Neural progenitor cell (in vitro differentiated cells): ENCODE measurements around the gene UNC5B. TPM values are rescaled to one million over a fixed set of nuclear protein-coding genes. Genes with fewer than 3 reads are reported as not detected.
A peak's percentile ranks its signal among the peaks of the same experiment; 100 is the strongest.

Experiments used
- DNase-seq: peaks from one replicate; pipeline ENCODE4 v3.0.0-alpha.2; 2016; ENCODE audit warnings: low spot score
- H2AFZ ChIP-seq: fragments of 200-600 bp; sonication (generic); replicated peaks from 2 replicates; pipeline ENCODE4 v1.6.1; 2016; ENCODE audit warnings: antibody characterized with exemption
- H3F3A ChIP-seq: fragments of 200-600 bp; sonication (generic); 2 replicates; pipeline ENCODE4 v1.6.1; 2016; ENCODE audit warnings: antibody characterized with exemption, low read depth
- H3K27ac ChIP-seq: fragments of 200-600 bp; sonication (generic); 2 replicates; pipeline ENCODE4 v1.5.1; 2016; ENCODE audit warnings: mild to moderate bottlenecking
- H3K27me3 ChIP-seq: fragments of 200-600 bp; sonication (generic); 2 replicates; pipeline ENCODE4 v1.6.1; 2016; ENCODE audit warnings: mild to moderate bottlenecking, moderate library complexity
- H3K36me3 ChIP-seq: fragments of 200-600 bp; sonication (generic); 2 replicates; pipeline ENCODE4 v1.5.1; 2016
- H3K4me1 ChIP-seq: fragments of 200-600 bp; sonication (generic); 2 replicates; pipeline ENCODE4 v1.6.1; 2016; ENCODE audit warnings: mixed run types
- H3K4me2 ChIP-seq: fragments of 200-600 bp; sonication (generic); 2 replicates; pipeline ENCODE4 v1.6.1; 2016
- H3K4me3 ChIP-seq: fragments of 200-600 bp; sonication (generic); 2 replicates; pipeline ENCODE4 v1.5.1; 2016
- H3K79me2 ChIP-seq: fragments of 200-600 bp; sonication (generic); 2 replicates; pipeline ENCODE4 v1.6.1; 2016; ENCODE audit warnings: low read depth
- H3K9ac ChIP-seq: fragments of 200-600 bp; sonication (generic); 2 replicates; pipeline ENCODE4 v1.6.1; 2016
- H3K9me3 ChIP-seq: fragments of 200-600 bp; sonication (generic); 2 replicates; pipeline ENCODE4 v1.5.1; 2016; ENCODE audit warnings: low read depth
- H4K20me1 ChIP-seq: fragments of 200-600 bp; sonication (generic); 2 replicates; pipeline ENCODE4 v1.6.1; 2016; ENCODE audit warnings: low read depth
- H3K27ac Mint-ChIP-seq: 3 replicates; pipeline ENCODE4 v1.8.0; 2021; ENCODE audit warnings: mixed read lengths
- H3K27me3 Mint-ChIP-seq: 2 replicates; pipeline ENCODE4 v1.8.0; 2022; ENCODE audit warnings: low read depth, mild to moderate bottlenecking, inconsistent platforms, moderate library complexity, mixed read lengths; ENCODE audit not compliant: insufficient read depth
- H3K36me3 Mint-ChIP-seq: 3 replicates; pipeline ENCODE4 v1.8.0; 2021; ENCODE audit warnings: mixed read lengths
- H3K4me1 Mint-ChIP-seq: 3 replicates; pipeline ENCODE4 v1.8.0; 2021; ENCODE audit warnings: mixed read lengths
- H3K4me3 Mint-ChIP-seq: 3 replicates; pipeline ENCODE4 v1.8.0; 2021; ENCODE audit warnings: mild to moderate bottlenecking, moderate library complexity, mixed read lengths
- H3K9me3 Mint-ChIP-seq: 3 replicates; pipeline ENCODE4 v1.8.0; 2020; ENCODE audit warnings: mixed read lengths
- EZH2 ChIP-seq: fragments of 200-600 bp; sonication (generic); IDR thresholded peaks from 2 replicates; pipeline ENCODE4 v1.6.1; 2017; ENCODE audit warnings: antibody characterized with exemption, mild to moderate bottlenecking, moderate library complexity
- EZH2phosphoT487 ChIP-seq: fragments of 200-600 bp; sonication (generic); IDR thresholded peaks from 2 replicates; pipeline ENCODE4 v1.6.1; 2017; ENCODE audit warnings: antibody characterized with exemption
- total RNA-seq: library from RNA; depleted of rRNA; stranded (reverse); fragments of >200 nt; gene quantifications from 2 replicates; pipeline ENCODE4 v1.2.3, GENCODE V29; 2015; ENCODE audit warnings: low replicate concordance
- TF ChIP-seq, protein P1 (sequence below): fragments of 200-600 bp; sonication (generic); IDR thresholded peaks from 2 replicates; pipeline ENCODE4 v1.5.1; 2017; ENCODE audit warnings: antibody characterized with exemption, mild to moderate bottlenecking

The UNC5B gene
- total RNA-seq, 1 donor from 2014 or later: 3.3 TPM

DNA sequence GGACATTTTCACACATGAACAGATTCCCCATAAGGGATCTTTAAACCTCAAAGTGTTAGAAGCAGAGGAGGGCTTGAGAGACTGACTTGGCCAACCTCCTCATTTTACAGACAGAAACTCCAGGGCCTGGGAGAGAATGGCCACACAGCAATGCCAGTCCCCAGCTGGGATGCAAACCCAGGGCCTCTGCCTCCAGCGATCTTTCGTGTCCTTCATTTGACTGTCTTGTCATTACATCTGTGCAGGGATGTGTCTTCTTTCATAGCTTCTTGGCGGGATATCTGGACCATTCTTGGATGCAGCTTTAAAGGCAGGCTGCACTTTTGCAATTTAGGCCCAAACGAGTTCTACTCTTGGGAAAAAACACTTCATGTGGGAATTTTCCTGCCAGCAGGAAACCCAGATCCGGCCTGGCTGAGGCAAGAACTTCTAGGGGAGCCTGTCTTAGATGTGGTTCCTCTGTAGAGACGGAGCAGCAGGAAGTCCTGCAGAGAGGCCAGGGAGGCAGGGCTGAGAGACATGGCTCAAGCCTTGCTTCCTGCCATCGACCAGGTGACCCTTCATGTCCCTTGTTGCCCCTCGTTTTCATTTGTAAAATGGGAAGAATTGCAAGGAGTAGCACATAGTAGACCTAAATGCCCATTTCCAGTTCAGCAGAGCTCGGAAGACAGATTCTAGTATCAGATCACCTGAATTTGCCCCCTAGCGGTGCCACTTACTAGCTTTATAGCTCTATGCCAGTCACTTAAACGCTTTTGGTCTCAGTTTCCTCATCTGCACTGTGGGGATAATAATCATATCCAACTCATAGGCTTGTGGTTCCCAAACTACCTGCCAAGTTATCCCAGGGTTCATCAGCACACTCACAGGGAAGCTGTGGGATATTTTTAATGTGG, 62.8 kb downstream of the UNC5B start:
- no peak overlapping the region for H3K4me3 ChIP-seq
- no peak overlapping the region for H2AFZ ChIP-seq
- H3K4me2 ChIP-seq: no peak overlapping the region
- TF ChIP-seq, protein P1, sequence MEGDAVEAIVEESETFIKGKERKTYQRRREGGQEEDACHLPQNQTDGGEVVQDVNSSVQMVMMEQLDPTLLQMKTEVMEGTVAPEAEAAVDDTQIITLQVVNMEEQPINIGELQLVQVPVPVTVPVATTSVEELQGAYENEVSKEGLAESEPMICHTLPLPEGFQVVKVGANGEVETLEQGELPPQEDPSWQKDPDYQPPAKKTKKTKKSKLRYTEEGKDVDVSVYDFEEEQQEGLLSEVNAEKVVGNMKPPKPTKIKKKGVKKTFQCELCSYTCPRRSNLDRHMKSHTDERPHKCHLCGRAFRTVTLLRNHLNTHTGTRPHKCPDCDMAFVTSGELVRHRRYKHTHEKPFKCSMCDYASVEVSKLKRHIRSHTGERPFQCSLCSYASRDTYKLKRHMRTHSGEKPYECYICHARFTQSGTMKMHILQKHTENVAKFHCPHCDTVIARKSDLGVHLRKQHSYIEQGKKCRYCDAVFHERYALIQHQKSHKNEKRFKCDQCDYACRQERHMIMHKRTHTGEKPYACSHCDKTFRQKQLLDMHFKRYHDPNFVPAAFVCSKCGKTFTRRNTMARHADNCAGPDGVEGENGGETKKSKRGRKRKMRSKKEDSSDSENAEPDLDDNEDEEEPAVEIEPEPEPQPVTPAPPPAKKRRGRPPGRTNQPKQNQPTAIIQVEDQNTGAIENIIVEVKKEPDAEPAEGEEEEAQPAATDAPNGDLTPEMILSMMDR: no peak
- TF ChIP-seq EZH2phosphoT487: no peak
- TF ChIP-seq EZH2: no peak
- no peaks in the 10 kb centered on the region for H4K20me1 ChIP-seq
- no peaks in the 10 kb centered on the region for H3F3A ChIP-seq
- Mint-ChIP-seq H3K4me1 (peaks cover 42% of the 10 kb centered on the region), H3K27me3 (peaks cover 9% of the 10 kb centered on the region), H3K4me3 (no peak overlapping the region), H3K9me3 (no peaks in the 10 kb centered on the region), H3K27ac (no peak overlapping the region), H3K36me3 (no peaks in the 10 kb centered on the region)
- no peaks in the 10 kb centered on the region for H3K36me3 ChIP-seq
- peaks cover 21% of the 10 kb centered on the region for H3K4me1 ChIP-seq
- no peak overlapping the region for H3K27ac ChIP-seq
- no peaks in the 10 kb centered on the region for H3K27me3 ChIP-seq
- no peaks in the 10 kb centered on the region for H3K9me3 ChIP-seq
- H3K79me2 ChIP-seq: no peaks in the 10 kb centered on the region
- H3K9ac ChIP-seq: no peak overlapping the region
- DNase-seq: no peak

DNA sequence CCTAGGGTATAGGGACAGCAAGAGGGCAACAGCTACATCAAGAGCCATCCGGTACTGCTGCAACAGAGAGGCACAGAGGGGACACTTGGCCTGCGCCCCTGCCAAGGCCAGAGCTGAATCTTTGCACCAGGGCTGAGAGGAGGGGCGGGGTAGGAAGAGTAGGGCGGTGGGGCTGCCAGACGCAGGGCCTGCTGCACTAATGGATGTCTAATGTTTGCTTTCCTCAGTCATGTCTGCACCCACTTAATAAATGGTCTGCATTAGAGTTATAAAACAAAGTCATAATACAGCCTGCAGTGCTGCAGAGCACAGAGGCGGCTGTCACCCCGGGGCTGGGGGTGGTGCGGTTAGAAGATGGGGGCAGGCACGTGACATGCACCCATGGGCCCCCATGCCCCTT, 64.5 kb downstream of the UNC5B start:
- no peak overlapping the region for H2AFZ ChIP-seq
- no peaks in the 10 kb centered on the region for H4K20me1 ChIP-seq
- DNase-seq: no peak
- Mint-ChIP-seq H3K36me3 (no peaks in the 10 kb centered on the region), H3K4me1 (peaks cover 33% of the 10 kb centered on the region), H3K27ac (no peak overlapping the region), H3K9me3 (no peaks in the 10 kb centered on the region), H3K4me3 (no peak overlapping the region), H3K27me3 (peaks cover 12% of the 10 kb centered on the region)
- no peaks in the 10 kb centered on the region for H3F3A ChIP-seq
- H3K4me1 ChIP-seq: peaks cover 21% of the 10 kb centered on the region
- H3K9me3 ChIP-seq: no peaks in the 10 kb centered on the region
- no peaks in the 10 kb centered on the region for H3K36me3 ChIP-seq
- no peak overlapping the region for H3K27ac ChIP-seq
- H3K27me3 ChIP-seq: no peaks in the 10 kb centered on the region
- no peaks in the 10 kb centered on the region for H3K79me2 ChIP-seq
- H3K4me2 ChIP-seq: no peak overlapping the region
- TF ChIP-seq EZH2 (no peak), EZH2phosphoT487 (no peak)
- TF ChIP-seq, protein P1: no peak
- no peak overlapping the region for H3K4me3 ChIP-seq
- H3K9ac ChIP-seq: no peak overlapping the region

DNA sequence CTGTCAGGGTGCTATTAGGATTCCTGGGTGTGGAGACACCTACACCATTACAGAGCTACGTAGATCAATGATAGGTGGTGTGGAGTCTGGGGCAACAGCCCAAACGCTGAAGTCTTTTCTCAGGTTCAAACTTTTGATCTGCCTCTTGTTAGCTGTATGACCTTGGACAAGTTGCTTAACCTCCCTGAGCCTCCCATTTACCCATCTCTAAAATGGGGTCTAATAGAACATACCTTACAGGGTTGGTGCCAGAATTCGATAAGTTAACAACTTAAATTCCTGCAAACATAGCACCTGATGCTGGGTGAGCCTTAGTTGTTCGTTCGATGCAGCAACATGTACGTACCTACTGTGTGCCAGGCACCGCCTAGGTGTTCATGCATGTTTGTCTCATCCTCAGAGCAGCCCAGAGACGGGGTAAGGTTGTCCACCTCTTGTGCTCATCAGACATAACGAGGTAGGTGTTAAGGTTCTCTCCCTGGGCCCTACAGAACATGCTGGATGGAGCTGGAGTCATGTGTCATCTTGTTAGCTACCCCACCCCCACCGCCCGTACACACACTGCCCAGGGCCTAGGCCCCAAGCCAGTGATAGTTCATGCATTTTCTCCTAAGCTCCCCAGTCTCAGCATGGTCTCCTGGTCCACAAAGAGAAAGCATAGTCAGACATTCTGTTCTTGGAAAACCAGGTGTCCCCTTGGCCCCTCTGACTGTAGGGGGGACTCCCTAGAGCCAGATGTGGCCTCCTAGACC, 65.7 kb downstream of the UNC5B start:
- Histone ChIP-seq H3F3A (no peaks in the 10 kb centered on the region), H3K4me1 (peaks cover 21% of the 10 kb centered on the region), H3K79me2 (no peaks in the 10 kb centered on the region), H3K9me3 (no peaks in the 10 kb centered on the region), H3K9ac (no peak overlapping the region), H4K20me1 (no peaks in the 10 kb centered on the region), H3K4me3 (no peak overlapping the region), H3K27ac (no peak overlapping the region), H2AFZ (no peak overlapping the region), H3K4me2 (peak overlapping the region; percentile 38), H3K36me3 (no peaks in the 10 kb centered on the region), H3K27me3 (no peaks in the 10 kb centered on the region)
- H3K9me3 Mint-ChIP-seq: no peaks in the 10 kb centered on the region
- H3K27me3 Mint-ChIP-seq: peaks cover 6% of the 10 kb centered on the region
- DNase-seq: no peak
- TF ChIP-seq EZH2 (no peak), EZH2phosphoT487 (no peak)
- TF ChIP-seq, protein P1: no peak
- no peaks in the 10 kb centered on the region for H3K36me3 Mint-ChIP-seq
- no peak overlapping the region for H3K4me3 Mint-ChIP-seq
- H3K27ac Mint-ChIP-seq: no peak overlapping the region
- H3K4me1 Mint-ChIP-seq: peaks cover 29% of the 10 kb centered on the region
